GM12892 (cell line): ENCODE results near the gene ST3GAL6.

Experiments used
- POLR2A ChIP-seq: IDR thresholded peaks from 2 replicates; pipeline ENCODE4 v1.6.1; 2011; ENCODE audit warnings: low read depth, low read length, control low read depth
- POLR2AphosphoS5 ChIP-seq: IDR thresholded peaks from 2 replicates; pipeline ENCODE4 v1.6.1; 2011; ENCODE audit warnings: low read depth, low read length, control low read depth
- TAF1 ChIP-seq: IDR thresholded peaks from 2 replicates; pipeline ENCODE4 v1.6.1; 2011; ENCODE audit warnings: low read depth, mild to moderate bottlenecking, control low read depth, low read length, borderline replicate concordance

- TF ChIP-seq POLR2A: no peak
- TF ChIP-seq POLR2AphosphoS5: no peak
- no peak for TF ChIP-seq TAF1
Observed at GRCh38 chr3:98772022-98772421, 8.9 kb downstream of the ST3GAL6 start.
